CD4-positive, alpha-beta T cell treated with Interleukin-15 for 1 hour (primary cell): ENCODE measurements around the gene ETS2.
A peak's percentile ranks its signal among the peaks of the same experiment; 100 is the strongest.
"Not testable (repeated sequence)": the region's sequence is repeated elsewhere in the genome, so short reads cannot be mapped to it uniquely, and the experiment has no call there.

Experiments
- DNase-seq: peaks from one replicate; pipeline ENCODE4 v3.0.0-alpha.2; 2020

Gene ETS2

GRCh38 chr21:38839328-38840286 is 33.9 kb downstream of the ETS2 start:
- no peak for DNase-seq

GRCh38 chr21:38840456-38841300 is 34.9 kb downstream of the ETS2 start:
- no peak for DNase-seq

- DNase-seq: no peak
These were observed 35.7 kb downstream of the ETS2 start for GRCh38 chr21:38841472-38841871.

GRCh38 chr21:38842079-38842478 is 36.4 kb downstream of the ETS2 start:
- no peak for DNase-seq

- no peak for DNase-seq
These were observed 37.6 kb downstream of the ETS2 start for GRCh38 chr21:38843379-38843778.

- DNase-seq: no peak
These were observed 38.2 kb downstream of the ETS2 start for GRCh38 chr21:38843806-38844503.

- DNase-seq: not testable (repeated sequence)
These were observed 39.6 kb downstream of the ETS2 start for GRCh38 chr21:38845374-38845773.

- DNase-seq: no peak
These were observed 41.8 kb downstream of the ETS2 start for GRCh38 chr21:38847556-38847955.

GRCh38 chr21:38848187-38848609 is 42.5 kb downstream of the ETS2 start:
- no peak for DNase-seq

- no peak for DNase-seq
These were observed 44.0 kb downstream of the ETS2 start for GRCh38 chr21:38849776-38850175.

GRCh38 chr21:38850277-38850951 is 44.7 kb downstream of the ETS2 start:
- DNase-seq: no peak

GRCh38 chr21:38851101-38851500 is 45.4 kb downstream of the ETS2 start:
- no peak for DNase-seq

- DNase-seq: no peak
These were observed 46.5 kb downstream of the ETS2 start for GRCh38 chr21:38852278-38852677.

GRCh38 chr21:38852708-38853107 is 47.0 kb downstream of the ETS2 start:
- DNase-seq: no peak

- peak; percentile 34 for DNase-seq
These were observed 47.7 kb downstream of the ETS2 start for GRCh38 chr21:38853421-38853919.

GRCh38 chr21:38857152-38857825 is 51.6 kb downstream of the ETS2 start:
- DNase-seq: no peak

GRCh38 chr21:38858026-38858811 is 52.5 kb downstream of the ETS2 start:
- no peak for DNase-seq

GRCh38 chr21:38858812-38859205 is 53.1 kb downstream of the ETS2 start:
- DNase-seq: no peak

- DNase-seq: no peak
These were observed 54.1 kb downstream of the ETS2 start for GRCh38 chr21:38859852-38860251.

- no peak for DNase-seq
These were observed 55.3 kb downstream of the ETS2 start for GRCh38 chr21:38861056-38861455.
